SK-N-SH (cell line): Measurements from ENCODE around the gene PER2. TPM values are rescaled to one million over a fixed set of nuclear protein-coding genes. Genes with fewer than 3 reads are reported as not detected.

Experiments
- CTCF ChIA-PET: fragments of 300-600, 350-600 bp; formaldehyde crosslinking; extraction: SDS; loops from one replicate; lab custom pipeline; 2021; lab: Yijun Ruan, JAX
- POLR2A ChIA-PET: fragments of 350-600 bp; sonication (Branson Sonifier 250); formaldehyde crosslinking; extraction: SDS; loops from one replicate; lab custom pipeline; 2020; ENCODE audit warnings: antibody characterized with exemption, inconsistent platforms; lab: Yijun Ruan, JAX
- DNase-seq: peaks from one replicate; pipeline ENCODE4 v3.0.0; 2012
- H2AFZ ChIP-seq: fragments of 200-600 bp; sonication (generic); 2 replicates; pipeline ENCODE4 v1.8.1; 2016; ENCODE audit warnings: antibody characterized with exemption, mild to moderate bottlenecking, low read depth
- H3F3A ChIP-seq: fragments of 200-600 bp; sonication (generic); replicated peaks from 2 replicates; pipeline ENCODE3; 2016; ENCODE audit warnings: antibody characterized with exemption, mild to moderate bottlenecking; ENCODE audit not compliant: insufficient read depth
- H3K27ac ChIP-seq, 2 experiments: fragments of 200-500 bp in 1 of 2; fragments of 200-600 bp in 1 of 2; sonication (Bioruptor generic) in 1 of 2; sonication (generic), shearing (Covaris generic) in 1 of 2; 2 replicates each; pipeline versions ENCODE4 v1.5.1 to v1.6.1; 2014 to 2016; ENCODE audit warnings: low read depth in 2 of 2, inconsistent platforms in 1 of 2, low read length in 1 of 2, mild to moderate bottlenecking in 1 of 2, mixed read lengths in 1 of 2
- H3K27me3 ChIP-seq: fragments of 200-600 bp; sonication (generic), shearing (Covaris generic); 2 replicates; pipeline ENCODE4 v1.6.1; 2016; ENCODE audit warnings: mixed run types; ENCODE audit not compliant: insufficient read depth
- H3K36me3 ChIP-seq, 2 experiments: fragments of 200-500 bp in 1 of 2; fragments of 200-600 bp in 1 of 2; sonication (Bioruptor generic) in 1 of 2; sonication (generic) in 1 of 2; replicated peaks in 1 of 2; 2 replicates each; pipeline versions ENCODE3 to v1.5.1; 2014 to 2016; ENCODE audit warnings: low read length in 1 of 2, mild to moderate bottlenecking in 1 of 2; ENCODE audit not compliant: insufficient read depth in 2 of 2, control insufficient read depth in 1 of 2
- H3K4me1 ChIP-seq, 2 experiments: fragments of 200-500 bp in 1 of 2; fragments of 200-600 bp in 1 of 2; sonication (Bioruptor generic) in 1 of 2; sonication (generic), shearing (Covaris generic) in 1 of 2; 2 replicates each; pipeline versions ENCODE4 v1.5.1 to v1.6.1; 2014 to 2016; ENCODE audit warnings: low read depth in 1 of 2, low read length in 1 of 2, mixed run types in 1 of 2; ENCODE audit not compliant: insufficient read depth in 2 of 2, control insufficient read depth in 1 of 2
- H3K4me2 ChIP-seq: fragments of 200-600 bp; sonication (generic), shearing (Covaris generic); 2 replicates; pipeline ENCODE4 v1.6.1; 2017; ENCODE audit warnings: mixed run types
- H3K4me3 ChIP-seq, 2 experiments: fragments of 200-500 bp in 1 of 2; fragments of 200-600 bp in 1 of 2; sonication (Bioruptor generic) in 1 of 2; sonication (generic), shearing (Covaris generic) in 1 of 2; 2 replicates each; pipeline versions ENCODE4 v1.5.1 to v1.8.1; 2014 to 2016; ENCODE audit warnings: low read depth in 2 of 2, inconsistent platforms in 1 of 2, low read length in 1 of 2, mild to moderate bottlenecking in 1 of 2, mixed read lengths in 1 of 2, moderate library complexity in 1 of 2
- H3K79me2 ChIP-seq: fragments of 200-600 bp; sonication (generic); 2 replicates; pipeline ENCODE4 v1.8.1; 2017; ENCODE audit warnings: mild to moderate bottlenecking; ENCODE audit not compliant: insufficient read depth
- H3K9ac ChIP-seq: fragments of 200-600 bp; sonication (generic); 2 replicates; pipeline ENCODE4 v1.6.1; 2017; ENCODE audit warnings: mixed run types
- H3K9me2 ChIP-seq: fragments of 200-600 bp; sonication (generic); 2 replicates; pipeline ENCODE4 v1.6.1; 2017; ENCODE audit warnings: mixed run types
- H3K9me3 ChIP-seq: fragments of 200-600 bp; sonication (generic); 2 replicates; pipeline ENCODE4 v1.6.1; 2017; ENCODE audit warnings: mixed run types, mild to moderate bottlenecking, moderate library complexity
- H4K20me1 ChIP-seq: fragments of 200-600 bp; sonication (generic); 2 replicates; pipeline ENCODE4 v1.6.1; 2017; ENCODE audit warnings: mild to moderate bottlenecking, mixed run types; ENCODE audit not compliant: insufficient read depth
- CHD2 ChIP-seq: fragments of 150-350 bp; IDR thresholded peaks from 2 replicates; pipeline ENCODE4 v1.6.1; 2018; ENCODE audit warnings: low read length; ENCODE audit not compliant: partially characterized antibody
- FOSL2 ChIP-seq: IDR thresholded peaks from 2 replicates; pipeline ENCODE4 v1.4.0; 2012; ENCODE audit warnings: low read depth, mild to moderate bottlenecking, moderate library complexity, borderline replicate concordance
- GABPA ChIP-seq: IDR thresholded peaks from 2 replicates; pipeline ENCODE4 v1.4.0; 2012; ENCODE audit warnings: low read depth, mild to moderate bottlenecking
- MXI1 ChIP-seq: IDR thresholded peaks from 2 replicates; pipeline ENCODE4 v1.6.1; 2012; ENCODE audit warnings: mild to moderate bottlenecking, low read depth, low read length, improper control_type of control experiment
- RAD21 ChIP-seq: IDR thresholded peaks from 2 replicates; pipeline ENCODE4 v1.6.1; 2012; ENCODE audit warnings: mild to moderate bottlenecking, low read length
- TCF12 ChIP-seq: IDR thresholded peaks from 2 replicates; pipeline ENCODE4 v1.4.0; 2012
- WGBS: methylation state at CpG from one replicate; pipeline ENCODE4 v1.1.6; 2017; ENCODE audit warnings: low lambda C conversion rate; 5-methylcytosine and 5-hydroxymethylcytosine counted together
- polyA plus RNA-seq, 3 experiments: library from polyadenylated mRNA; depleted of rRNA; stranded (reverse); fragments of >200 nt; gene quantifications; 2 replicates each; pipeline ENCODE4 v1.2.3, GENCODE V29; 2012

The PER2 gene
- polyA plus RNA-seq, 1 of the 3 experiments (the other 2 are of a cell fraction): 0.82 TPM

DNA sequence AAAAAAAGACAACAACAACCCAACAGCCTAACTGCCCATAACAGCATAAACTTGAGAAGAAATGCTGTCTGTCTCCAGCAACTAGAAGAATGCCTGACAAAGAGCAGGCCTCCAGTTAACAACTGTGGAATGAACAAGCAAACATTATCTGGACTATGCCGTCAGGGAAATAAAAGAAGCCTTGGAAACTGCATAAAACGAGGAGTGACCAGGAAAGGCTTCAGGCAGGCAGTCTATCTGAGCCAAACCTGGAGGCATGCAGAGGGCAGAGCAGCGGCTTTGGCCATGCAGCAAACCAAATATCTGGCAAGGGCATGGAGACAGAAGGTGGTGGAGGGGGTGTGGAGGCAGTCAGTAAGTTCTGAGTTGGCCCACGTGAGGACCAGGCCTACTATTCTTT lies 59.7 kb downstream of the PER2 start:
- no peak for DNase-seq
- WGBS: 37% methylated on average over 4 of the region's 4 CpGs
- Histone ChIP-seq H3K4me2 (no peak overlapping the region), H3K4me1 (no peaks in the 10 kb centered on the region), H3K4me3 (no peak overlapping the region), H3K27me3 (no peaks in the 10 kb centered on the region; the same call in 1 of the 2 replicates), H4K20me1 (no peaks in the 10 kb centered on the region), H3K9me3 (no peaks in the 10 kb centered on the region), H3K27ac (peak overlapping the region in 1 of 2 experiments; percentile 12; a peak in 1 of 4 replicates), H3K9me2 (no peaks in the 10 kb centered on the region), H3K9ac (no peak overlapping the region), H3K36me3 (no peaks in the 10 kb centered on the region), H3K79me2 (no peaks in the 10 kb centered on the region), H2AFZ (no peak overlapping the region), H3F3A (no peaks in the 10 kb centered on the region)
- TF ChIP-seq FOSL2: no peak
- TF ChIP-seq GABPA: no peak
- peak; percentile 34; the same call in 1 of the 2 replicates for TF ChIP-seq TCF12
- ChIA-PET CTCF (no interaction called here), POLR2A (interaction anchor here (0.7 kb wide), 1 partner anchor 14 kb away, joined by 4 read pairs; no protein-coding TSS in a partner anchor)

DNA sequence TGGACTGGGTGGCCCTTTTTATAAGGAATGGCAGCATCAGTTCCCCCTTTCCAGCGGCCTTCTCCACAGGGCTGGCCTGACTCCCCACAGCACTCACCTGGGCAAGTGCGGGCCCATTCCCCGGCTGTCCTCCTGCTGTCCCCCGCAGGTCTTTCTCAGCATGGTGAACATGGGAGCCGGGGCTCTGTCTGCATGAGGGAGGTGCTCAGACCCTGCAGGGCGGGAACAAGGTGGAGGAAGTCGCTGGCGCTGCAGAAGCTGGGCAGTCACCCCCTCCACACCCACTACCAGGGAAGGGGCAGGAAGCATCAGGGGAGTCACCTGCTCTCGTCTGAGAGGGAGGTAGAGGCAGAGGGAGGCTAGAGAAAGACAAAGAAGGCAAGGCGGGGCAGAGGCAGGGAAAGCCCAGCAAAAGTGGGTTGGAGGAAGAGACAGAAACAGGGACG lies 60.8 kb downstream of the PER2 start:
- H3K9ac ChIP-seq: no peak overlapping the region
- DNase-seq: no peak
- no peaks in the 10 kb centered on the region; the same call in 1 of the 2 replicates for H3K27me3 ChIP-seq
- CTCF ChIA-PET: no interaction called here
- no peak for TF ChIP-seq CHD2
- no peak for TF ChIP-seq TCF12
- TF ChIP-seq RAD21: no peak
- H3K4me2 ChIP-seq: no peak overlapping the region
- no peaks in the 10 kb centered on the region for H3K79me2 ChIP-seq
- H3K9me3 ChIP-seq: no peaks in the 10 kb centered on the region
- H3K36me3 ChIP-seq: no peaks in the 10 kb centered on the region
- H3K27ac ChIP-seq: no peak overlapping the region
- H3K9me2 ChIP-seq: no peaks in the 10 kb centered on the region
- H4K20me1 ChIP-seq: no peaks in the 10 kb centered on the region
- H2AFZ ChIP-seq: no peak overlapping the region
- 85% methylated on average over 11 of the region's 11 CpGs for WGBS
- no peak overlapping the region for H3K4me3 ChIP-seq
- no peaks in the 10 kb centered on the region for H3F3A ChIP-seq
- POLR2A ChIA-PET: interaction anchor here (0.9 kb wide), 1 partner anchor 11 kb away, joined by 3 read pairs; no protein-coding TSS in a partner anchor
- no peaks in the 10 kb centered on the region for H3K4me1 ChIP-seq

DNA sequence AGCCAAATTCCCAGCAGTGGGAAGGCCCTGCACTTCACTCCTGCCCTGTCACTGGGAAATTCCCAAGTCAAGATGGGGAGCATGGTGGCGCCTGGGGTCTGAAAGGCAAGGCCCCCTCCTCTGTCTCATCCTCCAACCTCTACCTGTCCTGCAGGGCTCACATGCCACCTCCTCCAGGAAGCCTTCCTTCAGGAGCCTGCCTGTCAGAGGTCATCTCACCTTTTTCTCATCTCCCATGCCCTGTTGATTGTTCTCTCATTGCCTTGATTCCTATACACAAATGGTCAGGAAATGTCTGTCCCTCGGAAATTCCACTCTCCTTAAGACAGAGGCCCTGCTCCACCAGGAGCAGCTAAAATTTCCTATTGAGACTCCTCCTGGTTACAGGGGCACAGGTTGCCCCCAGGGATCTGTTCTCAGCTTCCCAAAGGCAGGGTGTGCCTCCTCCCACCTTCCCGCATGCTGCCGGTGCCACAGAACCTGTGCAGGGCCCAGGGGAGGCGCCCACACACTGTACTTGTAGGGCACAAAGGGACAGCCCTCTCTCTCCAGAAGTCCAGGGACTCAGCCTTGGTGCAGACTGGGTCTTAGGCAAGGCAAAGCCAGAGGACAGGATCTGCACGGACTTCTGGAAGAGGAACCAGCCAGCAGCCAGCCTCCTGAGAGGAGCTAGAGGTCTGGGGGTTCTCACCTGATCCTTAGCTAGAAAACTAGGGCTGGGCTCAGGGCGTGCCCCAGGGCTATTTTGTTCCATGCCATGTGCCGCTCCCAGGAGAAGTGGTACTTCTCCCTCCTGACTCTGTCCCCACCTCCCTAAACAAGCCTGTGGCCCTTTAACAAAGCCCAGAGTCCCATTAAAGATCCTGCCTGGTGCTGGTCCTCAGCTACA lies 61.5 kb downstream of the PER2 start:
- 81% methylated on average over 5 of the region's 8 CpGs for WGBS
- Histone ChIP-seq H3K9me3 (no peaks in the 10 kb centered on the region), H3F3A (no peaks in the 10 kb centered on the region), H3K4me3 (no peak overlapping the region), H3K4me2 (no peak overlapping the region), H3K79me2 (no peaks in the 10 kb centered on the region), H3K36me3 (no peaks in the 10 kb centered on the region)
- ChIA-PET CTCF (no interaction called here), POLR2A (no interaction called here)
- no peak for TF ChIP-seq MXI1
- TF ChIP-seq, all 33 proteins: peak for 0
- no peaks in the 10 kb centered on the region for H4K20me1 ChIP-seq
- H3K27ac ChIP-seq: no peak overlapping the region
- H3K27me3 ChIP-seq: no peaks in the 10 kb centered on the region; the same call in 1 of the 2 replicates
- DNase-seq: no peak
- no peak overlapping the region for H2AFZ ChIP-seq
- H3K9me2 ChIP-seq: no peaks in the 10 kb centered on the region
- no peak overlapping the region for H3K9ac ChIP-seq
- H3K4me1 ChIP-seq: no peaks in the 10 kb centered on the region
